ENCODE measurements around the gene C2CD3.

DNA sequence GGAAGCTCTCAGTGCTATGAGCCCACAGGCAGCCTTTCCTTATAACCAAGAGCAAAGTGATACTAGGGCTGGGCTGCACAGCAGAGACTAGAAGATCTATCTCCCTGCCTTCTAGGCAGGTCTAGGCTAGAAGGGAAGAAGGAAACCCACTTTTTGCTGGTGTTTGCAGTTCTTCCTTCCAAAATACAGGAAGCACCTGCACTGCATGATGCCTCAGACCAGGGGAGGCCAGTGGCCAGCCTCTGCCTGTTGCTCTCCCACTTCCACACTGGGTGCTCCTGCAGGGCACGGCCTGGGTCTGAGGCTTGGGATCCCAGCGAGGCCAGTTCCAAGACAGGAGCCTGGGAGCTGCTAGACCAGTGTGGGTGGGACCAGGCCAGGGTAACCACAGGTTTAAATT is 155.9 kb downstream of the C2CD3 start:
- TF ChIP-seq, protein P1, sequence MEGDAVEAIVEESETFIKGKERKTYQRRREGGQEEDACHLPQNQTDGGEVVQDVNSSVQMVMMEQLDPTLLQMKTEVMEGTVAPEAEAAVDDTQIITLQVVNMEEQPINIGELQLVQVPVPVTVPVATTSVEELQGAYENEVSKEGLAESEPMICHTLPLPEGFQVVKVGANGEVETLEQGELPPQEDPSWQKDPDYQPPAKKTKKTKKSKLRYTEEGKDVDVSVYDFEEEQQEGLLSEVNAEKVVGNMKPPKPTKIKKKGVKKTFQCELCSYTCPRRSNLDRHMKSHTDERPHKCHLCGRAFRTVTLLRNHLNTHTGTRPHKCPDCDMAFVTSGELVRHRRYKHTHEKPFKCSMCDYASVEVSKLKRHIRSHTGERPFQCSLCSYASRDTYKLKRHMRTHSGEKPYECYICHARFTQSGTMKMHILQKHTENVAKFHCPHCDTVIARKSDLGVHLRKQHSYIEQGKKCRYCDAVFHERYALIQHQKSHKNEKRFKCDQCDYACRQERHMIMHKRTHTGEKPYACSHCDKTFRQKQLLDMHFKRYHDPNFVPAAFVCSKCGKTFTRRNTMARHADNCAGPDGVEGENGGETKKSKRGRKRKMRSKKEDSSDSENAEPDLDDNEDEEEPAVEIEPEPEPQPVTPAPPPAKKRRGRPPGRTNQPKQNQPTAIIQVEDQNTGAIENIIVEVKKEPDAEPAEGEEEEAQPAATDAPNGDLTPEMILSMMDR (IDR thresholded peaks at IDR 0.05 in 8 of 11, conservative IDR thresholded peaks at IDR 0.05 in 3 of 11): no peak
- TF ChIP-seq POLR2AphosphoS5 (IDR thresholded peaks at IDR 0.05) (peak; percentile 37 to 48 (median 43)), POLR2A (IDR thresholded peaks at IDR 0.05) (no peak)
